Activated CD8-positive, alpha-beta T cell treated with anti-CD3 and anti-CD28 coated beads for 36 hours (primary cell): ENCODE measurements around the gene CTNNA2. TPM values are rescaled to one million over a fixed set of nuclear protein-coding genes. Genes with fewer than 3 reads are reported as not detected.

Experiments
- ATAC-seq: fragments of 200-7000 bp; cut with Tn5 transposase; one replicate; pipeline ENCODE4 v1.10.0; 2021; ENCODE audit warnings: mild to moderate bottlenecking, moderate library complexity
- CTCF ChIA-PET: fragments of 350-600 bp; sonication (Branson Sonifier 250); formaldehyde crosslinking; loops from one replicate; lab custom pipeline; 2021; ENCODE audit warnings: antibody characterized with exemption; lab: Charles Lee
- POLR2A ChIA-PET: fragments of 350-600 bp; sonication (Branson Sonifier 250); formaldehyde crosslinking; loops from one replicate; lab custom pipeline; 2021; ENCODE audit warnings: antibody characterized with exemption; lab: Charles Lee
- DNase-seq: peaks from one replicate; pipeline ENCODE4 v3.0.0-alpha.2; 2020
- H3K27ac Mint-ChIP-seq: one replicate; pipeline ENCODE4 v1.8.0; 2021; ENCODE audit warnings: mild to moderate bottlenecking, mixed read lengths
- H3K27me3 Mint-ChIP-seq: one replicate; pipeline ENCODE4 v1.8.0; 2021; ENCODE audit warnings: mixed read lengths
- H3K36me3 Mint-ChIP-seq: one replicate; pipeline ENCODE4 v1.8.0; 2021; ENCODE audit warnings: low read depth, mixed read lengths
- H3K4me1 Mint-ChIP-seq: one replicate; pipeline ENCODE4 v1.8.0; 2021; ENCODE audit warnings: low read depth, mixed read lengths
- H3K4me3 Mint-ChIP-seq: one replicate; pipeline ENCODE4 v1.8.0; 2021; ENCODE audit warnings: mild to moderate bottlenecking, moderate library complexity, mixed read lengths
- H3K9me3 Mint-ChIP-seq: one replicate; pipeline ENCODE4 v1.8.0; 2021; ENCODE audit warnings: mixed read lengths
- CTCF ChIP-seq: fragments of 200-600 bp; IDR thresholded peaks from one replicate; pipeline ENCODE4 v1.8.0; 2022; ENCODE audit warnings: antibody characterized with exemption, mild to moderate bottlenecking
- intact Hi-C: fragments of 100-400 bp; cut with micrococcal nuclease; formaldehyde crosslinking; loops from one replicate; pipeline ENCODE4 v1.10.0; 2022
- total RNA-seq, 2 experiments: library from RNA; stranded (reverse); gene quantifications; one replicate each; pipeline ENCODE4 v1.2.3, GENCODE V29; 2021

CTNNA2 gene
- total RNA-seq, 2 experiments from 2014 or later: not detected

- Mint-ChIP-seq H3K27me3 (no peaks in the 10 kb centered on the region), H3K36me3 (no peaks in the 10 kb centered on the region), H3K27ac (no peak overlapping the region), H3K4me1 (no peaks in the 10 kb centered on the region), H3K4me3 (no peak overlapping the region), H3K9me3 (peaks cover 12% of the 10 kb centered on the region)
- no peak for TF ChIP-seq CTCF
- ATAC-seq: no peak
- DNase-seq: no peak
- intact Hi-C loops: no loop called here
- ChIA-PET POLR2A (no interaction called here), CTCF (no interaction called here)
These were observed 672.2 kb downstream of the CTNNA2 start for GRCh38 chr2:80185091-80185490.

- ChIA-PET CTCF (no interaction called here), POLR2A (no interaction called here)
- DNase-seq: no peak
- Mint-ChIP-seq H3K36me3 (no peaks in the 10 kb centered on the region), H3K27me3 (no peaks in the 10 kb centered on the region), H3K4me1 (no peaks in the 10 kb centered on the region), H3K4me3 (no peak overlapping the region), H3K27ac (no peak overlapping the region), H3K9me3 (peaks cover 6% of the 10 kb centered on the region)
- no peak for TF ChIP-seq CTCF
- ATAC-seq: no peak
- intact Hi-C loops: no loop called here
These were observed 673.4 kb downstream of the CTNNA2 start for GRCh38 chr2:80186262-80186661.

DNA sequence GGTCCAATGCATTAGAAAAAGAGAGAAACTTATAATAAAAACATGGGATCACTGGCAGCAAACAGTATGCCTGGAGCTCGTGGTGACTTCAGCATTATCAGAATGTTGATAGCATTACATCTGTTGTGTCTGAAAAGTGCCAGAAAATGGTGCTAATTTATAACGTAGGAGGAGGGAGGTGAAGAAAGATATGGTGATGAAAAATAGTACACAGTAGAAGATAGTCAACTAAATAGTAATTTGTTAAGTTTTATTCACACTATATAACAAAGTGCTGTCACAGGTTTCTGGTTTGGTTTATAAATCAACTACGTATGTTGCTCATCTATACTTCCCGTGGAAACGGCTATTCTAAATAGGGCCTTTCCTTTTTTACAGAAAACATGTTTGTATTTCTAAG is 674.3 kb downstream of the CTNNA2 start:
- H3K4me3 Mint-ChIP-seq: no peak overlapping the region
- ChIA-PET POLR2A (no interaction called here), CTCF (no interaction called here)

DNA sequence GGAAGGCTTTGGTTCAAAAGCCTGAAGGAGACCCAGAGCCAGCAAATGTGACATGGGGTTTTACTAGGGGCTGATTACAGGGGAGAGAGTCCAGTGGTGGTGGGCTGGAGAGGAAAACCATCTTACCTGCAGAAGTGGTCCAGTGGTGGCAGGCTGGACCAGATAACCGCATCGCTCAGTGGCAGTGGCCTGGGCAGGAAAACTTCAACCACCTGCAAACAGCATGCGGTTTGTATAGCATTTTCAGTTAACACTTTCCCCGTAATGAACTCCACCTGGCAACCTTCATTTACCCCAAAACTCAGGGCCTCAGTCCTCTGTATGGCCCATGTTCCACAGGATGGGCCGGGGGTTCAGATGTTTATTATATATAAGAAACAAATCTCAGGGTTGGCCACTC is 677.3 kb downstream of the CTNNA2 start:
- ATAC-seq (no peak), DNase-seq (no peak)
- ChIA-PET CTCF (no interaction called here), POLR2A (no interaction called here)
- no peaks in the 10 kb centered on the region for H3K27me3 Mint-ChIP-seq
- no peak overlapping the region for H3K4me3 Mint-ChIP-seq
- H3K27ac Mint-ChIP-seq: no peak overlapping the region
- H3K4me1 Mint-ChIP-seq: no peaks in the 10 kb centered on the region
- TF ChIP-seq CTCF: no peak
- peaks cover 4% of the 10 kb centered on the region for H3K9me3 Mint-ChIP-seq
- no peaks in the 10 kb centered on the region for H3K36me3 Mint-ChIP-seq
- intact Hi-C loops: no loop called here

More for the DNA sequence above, 674.3 kb downstream of the CTNNA2 start:
- H3K9me3 Mint-ChIP-seq: peaks cover 6% of the 10 kb centered on the region
- intact Hi-C loops: no loop called here
- DNase-seq: no peak
- no peaks in the 10 kb centered on the region for H3K27me3 Mint-ChIP-seq
- no peak for TF ChIP-seq CTCF
- no peaks in the 10 kb centered on the region for H3K4me1 Mint-ChIP-seq
- no peak overlapping the region for H3K27ac Mint-ChIP-seq
- H3K36me3 Mint-ChIP-seq: no peaks in the 10 kb centered on the region
- no peak for ATAC-seq

DNA sequence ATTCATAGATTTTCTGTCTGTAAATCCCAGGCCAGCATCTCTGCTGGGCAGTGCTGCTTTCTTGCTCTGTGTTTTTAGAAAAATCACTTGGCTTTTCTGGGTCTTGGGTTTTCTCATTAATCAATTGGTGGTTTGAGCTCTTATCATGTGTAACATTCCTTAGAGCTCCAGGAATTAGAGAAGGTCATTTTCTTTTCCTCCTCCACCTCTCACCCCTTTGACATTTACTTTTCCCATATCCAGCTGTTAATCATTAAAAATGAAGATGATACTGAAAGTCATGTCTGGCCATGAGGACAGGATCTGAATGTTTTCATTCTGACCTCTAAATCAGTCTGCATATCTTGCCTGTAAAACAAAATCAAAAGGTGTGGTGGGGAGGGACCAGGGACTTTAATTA is 680.7 kb downstream of the CTNNA2 start:
- no peak overlapping the region for H3K27ac Mint-ChIP-seq
- H3K4me3 Mint-ChIP-seq: no peak overlapping the region
- no peaks in the 10 kb centered on the region for H3K9me3 Mint-ChIP-seq
- DNase-seq (no peak), ATAC-seq (no peak)
- ChIA-PET CTCF (no interaction called here), POLR2A (no interaction called here)
- no peaks in the 10 kb centered on the region for H3K4me1 Mint-ChIP-seq
- intact Hi-C loops: no loop called here
- no peaks in the 10 kb centered on the region for H3K27me3 Mint-ChIP-seq
- H3K36me3 Mint-ChIP-seq: no peaks in the 10 kb centered on the region
- TF ChIP-seq CTCF: no peak
